GM23338 (cell line): Measurements from ENCODE around the gene CCDC152. TPM values are rescaled to one million over a fixed set of nuclear protein-coding genes. Genes with fewer than 3 reads are reported as not detected.

ENCODE experiments used
- ATAC-seq: fragments of 200-7000 bp; cut with Tn5 transposase; 3 replicates; pipeline ENCODE4 v1.9.1; 2020
- DNase-seq: peaks from one replicate; pipeline ENCODE4 v3.0.0-alpha.2; 2015; ENCODE audit warnings: low spot score
- H2AFZ ChIP-seq: fragments of 200-600 bp; sonication (generic); 2 replicates; pipeline ENCODE4 v1.8.0; 2016; ENCODE audit warnings: antibody characterized with exemption, mild to moderate bottlenecking, moderate library complexity
- H3F3A ChIP-seq: fragments of 200-600 bp; sonication (generic); replicated peaks from 2 replicates; pipeline ENCODE4 v1.8.0; 2017; ENCODE audit warnings: antibody characterized with exemption, mixed run types, low read depth
- H3K27ac ChIP-seq: fragments of 200-600 bp; sonication (generic); 2 replicates; pipeline ENCODE4 v1.6.1; 2016; ENCODE audit warnings: low read depth
- H3K27me3 ChIP-seq: fragments of 200-600 bp; sonication (generic); 2 replicates; pipeline ENCODE4 v1.8.0; 2016; ENCODE audit warnings: mild to moderate bottlenecking, mixed run types, moderate library complexity; ENCODE audit not compliant: insufficient read depth
- H3K36me3 ChIP-seq: fragments of 200-600 bp; sonication (generic); 2 replicates; pipeline ENCODE4 v1.8.0; 2016; ENCODE audit warnings: mild to moderate bottlenecking; ENCODE audit not compliant: insufficient read depth
- H3K4me1 ChIP-seq: fragments of 200-600 bp; sonication (generic); 2 replicates; pipeline ENCODE4 v1.8.0; 2016; ENCODE audit warnings: mild to moderate bottlenecking, moderate library complexity; ENCODE audit not compliant: insufficient read depth
- H3K4me2 ChIP-seq: fragments of 200-600 bp; sonication (generic); 2 replicates; pipeline ENCODE4 v1.7.1; 2017; ENCODE audit warnings: mixed run types
- H3K4me3 ChIP-seq: fragments of 200-600 bp; sonication (generic); 2 replicates; pipeline ENCODE4 v1.6.1; 2016; ENCODE audit warnings: mixed run types
- H3K79me2 ChIP-seq: fragments of 200-600 bp; sonication (generic); replicated peaks from 2 replicates; pipeline ENCODE4 v1.8.0; 2017; ENCODE audit warnings: mild to moderate bottlenecking; ENCODE audit not compliant: insufficient read depth
- H3K9me2 ChIP-seq: fragments of 200-600 bp; sonication (generic); 2 replicates; pipeline ENCODE4 v1.8.0; 2017; ENCODE audit not compliant: insufficient read depth
- H4K20me1 ChIP-seq: fragments of 200-600 bp; sonication (generic); replicated peaks from 2 replicates; pipeline ENCODE4 v1.8.0; 2017; ENCODE audit warnings: mild to moderate bottlenecking; ENCODE audit not compliant: insufficient read depth
- H3K27ac Mint-ChIP-seq: 2 replicates; pipeline ENCODE4 v1.8.0; 2020; ENCODE audit warnings: inconsistent platforms, mild to moderate bottlenecking, moderate library complexity, mixed read lengths
- H3K27me3 Mint-ChIP-seq: 3 replicates; pipeline ENCODE4 v1.8.0; 2022; ENCODE audit warnings: low read depth, mild to moderate bottlenecking, moderate library complexity, mixed read lengths, inconsistent platforms; ENCODE audit not compliant: insufficient read depth, poor library complexity
- H3K36me3 Mint-ChIP-seq: 3 replicates; pipeline ENCODE4 v1.8.0; 2021; ENCODE audit warnings: low read depth, mild to moderate bottlenecking, inconsistent platforms, moderate library complexity, mixed read lengths
- H3K4me1 Mint-ChIP-seq: 3 replicates; pipeline ENCODE4 v1.8.0; 2020; ENCODE audit warnings: mild to moderate bottlenecking, inconsistent platforms, mixed read lengths
- H3K4me3 Mint-ChIP-seq: 3 replicates; pipeline ENCODE4 v1.8.0; 2021; ENCODE audit warnings: moderate library complexity, mild to moderate bottlenecking, inconsistent platforms, mixed read lengths
- H3K9me3 Mint-ChIP-seq: 3 replicates; pipeline ENCODE4 v1.8.0; 2020; ENCODE audit warnings: moderate library complexity, mild to moderate bottlenecking, inconsistent platforms, mixed read lengths
- CREB1 ChIP-seq: fragments of 250-450 bp; sonication (Bioruptor Pico); IDR thresholded peaks from 2 replicates; pipeline ENCODE4 v1.5.0; 2020; ENCODE audit warnings: low read depth, mild to moderate bottlenecking, moderate library complexity
- CTCF ChIP-seq, 2 experiments: fragments of 200-600 bp in 1 of 2; sonication (generic) in 1 of 2; conservative IDR thresholded peaks; 2 replicates each; pipeline versions ENCODE4 v1.5.1 to v1.6.1; 2016 to 2017; ENCODE audit warnings: antibody characterized with exemption in 2 of 2, low read depth in 2 of 2, mild to moderate bottlenecking in 2 of 2, moderate library complexity in 1 of 2
- EZH2 ChIP-seq: fragments of 200-600 bp; sonication (generic); IDR thresholded peaks from one replicate; pipeline ENCODE4 v1.8.0; 2017; ENCODE audit warnings: antibody characterized with exemption, mild to moderate bottlenecking, low read depth; ENCODE audit not compliant: unreplicated experiment
- EZH2phosphoT487 ChIP-seq: fragments of 200-600 bp; sonication (generic); IDR thresholded peaks from one replicate; pipeline ENCODE4 v1.8.1; 2018; ENCODE audit warnings: antibody characterized with exemption; ENCODE audit not compliant: unreplicated experiment
- JUNB ChIP-seq: IDR thresholded peaks from one replicate; pipeline ENCODE4 v1.6.1; 2016; ENCODE audit warnings: antibody characterized with exemption; ENCODE audit not compliant: unreplicated experiment
- NANOG ChIP-seq: IDR thresholded peaks from 2 replicates; pipeline ENCODE4 v1.6.1; 2016; ENCODE audit warnings: antibody characterized with exemption, borderline replicate concordance
- POLR2AphosphoS5 ChIP-seq: IDR thresholded peaks from 2 replicates; pipeline ENCODE4 v1.6.1; 2016; ENCODE audit warnings: antibody characterized with exemption, low read depth
- STAT1 ChIP-seq: IDR thresholded peaks from one replicate; pipeline ENCODE4 v1.6.1; 2016; ENCODE audit warnings: antibody characterized with exemption; ENCODE audit not compliant: unreplicated experiment
- ZNF114 ChIP-seq: fragments of 250-450 bp; sonication (Bioruptor Pico); IDR thresholded peaks from 2 replicates; pipeline ENCODE4 v1.5.0; 2020; ENCODE audit warnings: mild to moderate bottlenecking, moderate library complexity
- ZNF331 ChIP-seq: fragments of 250-450 bp; sonication (Bioruptor Pico); IDR thresholded peaks from 2 replicates; pipeline ENCODE4 v1.5.0; 2020; ENCODE audit warnings: low read depth, mild to moderate bottlenecking, moderate library complexity
- polyA plus RNA-seq: library from polyadenylated mRNA; unstranded; fragments of >200 nt; fragmentation: Nextera tagmentation; extraction: Ambion mirVana; gene quantifications from 2 replicates; pipeline ENCODE4 v1.2.1, GENCODE V29; 2016
- total RNA-seq: library from RNA; depleted of rRNA; stranded (reverse); fragments of >200 nt; shearing (Covaris generic); gene quantifications from 2 replicates; pipeline ENCODE4 v1.2.3, GENCODE V29; 2014
- TF ChIP-seq, protein P1 (sequence below): IDR thresholded peaks from 2 replicates; pipeline ENCODE4 v1.6.1; 2016; ENCODE audit warnings: antibody characterized with exemption
- TF ChIP-seq, protein P2 (sequence below): IDR thresholded peaks from one replicate; pipeline ENCODE4 v1.6.1; 2018; ENCODE audit warnings: antibody characterized with exemption; ENCODE audit not compliant: unreplicated experiment
- TF ChIP-seq, protein P3 (sequence below): fragments of 250-450 bp; sonication (Bioruptor Pico); IDR thresholded peaks from 2 replicates; pipeline ENCODE4 v1.5.0; 2020; ENCODE audit warnings: mild to moderate bottlenecking, moderate library complexity

The CCDC152 gene
- total and polyA plus RNA-seq, 2 experiments from 2014 or later: 16.2 to 75.9 TPM

GRCh38 chr5:42753099-42753498 lies 3.5 kb upstream of the CCDC152 start:
- no peaks in the 10 kb centered on the region; the same call in 2 of the 3 replicates for H3K9me3 Mint-ChIP-seq
- ATAC-seq (no peak), DNase-seq (no peak)
- Histone ChIP-seq H4K20me1 (no peaks in the 10 kb centered on the region), H3K4me2 (no peak overlapping the region), H3F3A (no peaks in the 10 kb centered on the region), H3K9me2 (no peaks in the 10 kb centered on the region), H3K36me3 (no peaks in the 10 kb centered on the region), H3K27me3 (no peaks in the 10 kb centered on the region), H2AFZ (no peak overlapping the region), H3K4me1 (peaks cover 5% of the 10 kb centered on the region), H3K27ac (no peak overlapping the region), H3K4me3 (no peak overlapping the region), H3K79me2 (no peaks in the 10 kb centered on the region; the same call in 1 of the 2 replicates)
- H3K27ac Mint-ChIP-seq: no peak overlapping the region
- H3K4me1 Mint-ChIP-seq: peaks cover 7% of the 10 kb centered on the region; the same call in 2 of the 3 replicates
- no peaks in the 10 kb centered on the region for H3K27me3 Mint-ChIP-seq
- H3K36me3 Mint-ChIP-seq: no peaks in the 10 kb centered on the region
- H3K4me3 Mint-ChIP-seq: no peak overlapping the region
- no peak for TF ChIP-seq EZH2
- TF ChIP-seq ZNF331 (CRISPR knock-in tag): no peak
- no peak for TF ChIP-seq ZNF114 (CRISPR knock-in tag)
- TF ChIP-seq, protein P1, sequence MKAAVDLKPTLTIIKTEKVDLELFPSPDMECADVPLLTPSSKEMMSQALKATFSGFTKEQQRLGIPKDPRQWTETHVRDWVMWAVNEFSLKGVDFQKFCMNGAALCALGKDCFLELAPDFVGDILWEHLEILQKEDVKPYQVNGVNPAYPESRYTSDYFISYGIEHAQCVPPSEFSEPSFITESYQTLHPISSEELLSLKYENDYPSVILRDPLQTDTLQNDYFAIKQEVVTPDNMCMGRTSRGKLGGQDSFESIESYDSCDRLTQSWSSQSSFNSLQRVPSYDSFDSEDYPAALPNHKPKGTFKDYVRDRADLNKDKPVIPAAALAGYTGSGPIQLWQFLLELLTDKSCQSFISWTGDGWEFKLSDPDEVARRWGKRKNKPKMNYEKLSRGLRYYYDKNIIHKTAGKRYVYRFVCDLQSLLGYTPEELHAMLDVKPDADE: no peak
- no peak for TF ChIP-seq CREB1 (CRISPR knock-in tag)
- TF ChIP-seq JUNB: no peak
- TF ChIP-seq POLR2AphosphoS5: no peak
- TF ChIP-seq, protein P2, sequence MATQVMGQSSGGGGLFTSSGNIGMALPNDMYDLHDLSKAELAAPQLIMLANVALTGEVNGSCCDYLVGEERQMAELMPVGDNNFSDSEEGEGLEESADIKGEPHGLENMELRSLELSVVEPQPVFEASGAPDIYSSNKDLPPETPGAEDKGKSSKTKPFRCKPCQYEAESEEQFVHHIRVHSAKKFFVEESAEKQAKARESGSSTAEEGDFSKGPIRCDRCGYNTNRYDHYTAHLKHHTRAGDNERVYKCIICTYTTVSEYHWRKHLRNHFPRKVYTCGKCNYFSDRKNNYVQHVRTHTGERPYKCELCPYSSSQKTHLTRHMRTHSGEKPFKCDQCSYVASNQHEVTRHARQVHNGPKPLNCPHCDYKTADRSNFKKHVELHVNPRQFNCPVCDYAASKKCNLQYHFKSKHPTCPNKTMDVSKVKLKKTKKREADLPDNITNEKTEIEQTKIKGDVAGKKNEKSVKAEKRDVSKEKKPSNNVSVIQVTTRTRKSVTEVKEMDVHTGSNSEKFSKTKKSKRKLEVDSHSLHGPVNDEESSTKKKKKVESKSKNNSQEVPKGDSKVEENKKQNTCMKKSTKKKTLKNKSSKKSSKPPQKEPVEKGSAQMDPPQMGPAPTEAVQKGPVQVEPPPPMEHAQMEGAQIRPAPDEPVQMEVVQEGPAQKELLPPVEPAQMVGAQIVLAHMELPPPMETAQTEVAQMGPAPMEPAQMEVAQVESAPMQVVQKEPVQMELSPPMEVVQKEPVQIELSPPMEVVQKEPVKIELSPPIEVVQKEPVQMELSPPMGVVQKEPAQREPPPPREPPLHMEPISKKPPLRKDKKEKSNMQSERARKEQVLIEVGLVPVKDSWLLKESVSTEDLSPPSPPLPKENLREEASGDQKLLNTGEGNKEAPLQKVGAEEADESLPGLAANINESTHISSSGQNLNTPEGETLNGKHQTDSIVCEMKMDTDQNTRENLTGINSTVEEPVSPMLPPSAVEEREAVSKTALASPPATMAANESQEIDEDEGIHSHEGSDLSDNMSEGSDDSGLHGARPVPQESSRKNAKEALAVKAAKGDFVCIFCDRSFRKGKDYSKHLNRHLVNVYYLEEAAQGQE: no peak
- no peak for TF ChIP-seq NANOG
- TF ChIP-seq, protein P3, sequence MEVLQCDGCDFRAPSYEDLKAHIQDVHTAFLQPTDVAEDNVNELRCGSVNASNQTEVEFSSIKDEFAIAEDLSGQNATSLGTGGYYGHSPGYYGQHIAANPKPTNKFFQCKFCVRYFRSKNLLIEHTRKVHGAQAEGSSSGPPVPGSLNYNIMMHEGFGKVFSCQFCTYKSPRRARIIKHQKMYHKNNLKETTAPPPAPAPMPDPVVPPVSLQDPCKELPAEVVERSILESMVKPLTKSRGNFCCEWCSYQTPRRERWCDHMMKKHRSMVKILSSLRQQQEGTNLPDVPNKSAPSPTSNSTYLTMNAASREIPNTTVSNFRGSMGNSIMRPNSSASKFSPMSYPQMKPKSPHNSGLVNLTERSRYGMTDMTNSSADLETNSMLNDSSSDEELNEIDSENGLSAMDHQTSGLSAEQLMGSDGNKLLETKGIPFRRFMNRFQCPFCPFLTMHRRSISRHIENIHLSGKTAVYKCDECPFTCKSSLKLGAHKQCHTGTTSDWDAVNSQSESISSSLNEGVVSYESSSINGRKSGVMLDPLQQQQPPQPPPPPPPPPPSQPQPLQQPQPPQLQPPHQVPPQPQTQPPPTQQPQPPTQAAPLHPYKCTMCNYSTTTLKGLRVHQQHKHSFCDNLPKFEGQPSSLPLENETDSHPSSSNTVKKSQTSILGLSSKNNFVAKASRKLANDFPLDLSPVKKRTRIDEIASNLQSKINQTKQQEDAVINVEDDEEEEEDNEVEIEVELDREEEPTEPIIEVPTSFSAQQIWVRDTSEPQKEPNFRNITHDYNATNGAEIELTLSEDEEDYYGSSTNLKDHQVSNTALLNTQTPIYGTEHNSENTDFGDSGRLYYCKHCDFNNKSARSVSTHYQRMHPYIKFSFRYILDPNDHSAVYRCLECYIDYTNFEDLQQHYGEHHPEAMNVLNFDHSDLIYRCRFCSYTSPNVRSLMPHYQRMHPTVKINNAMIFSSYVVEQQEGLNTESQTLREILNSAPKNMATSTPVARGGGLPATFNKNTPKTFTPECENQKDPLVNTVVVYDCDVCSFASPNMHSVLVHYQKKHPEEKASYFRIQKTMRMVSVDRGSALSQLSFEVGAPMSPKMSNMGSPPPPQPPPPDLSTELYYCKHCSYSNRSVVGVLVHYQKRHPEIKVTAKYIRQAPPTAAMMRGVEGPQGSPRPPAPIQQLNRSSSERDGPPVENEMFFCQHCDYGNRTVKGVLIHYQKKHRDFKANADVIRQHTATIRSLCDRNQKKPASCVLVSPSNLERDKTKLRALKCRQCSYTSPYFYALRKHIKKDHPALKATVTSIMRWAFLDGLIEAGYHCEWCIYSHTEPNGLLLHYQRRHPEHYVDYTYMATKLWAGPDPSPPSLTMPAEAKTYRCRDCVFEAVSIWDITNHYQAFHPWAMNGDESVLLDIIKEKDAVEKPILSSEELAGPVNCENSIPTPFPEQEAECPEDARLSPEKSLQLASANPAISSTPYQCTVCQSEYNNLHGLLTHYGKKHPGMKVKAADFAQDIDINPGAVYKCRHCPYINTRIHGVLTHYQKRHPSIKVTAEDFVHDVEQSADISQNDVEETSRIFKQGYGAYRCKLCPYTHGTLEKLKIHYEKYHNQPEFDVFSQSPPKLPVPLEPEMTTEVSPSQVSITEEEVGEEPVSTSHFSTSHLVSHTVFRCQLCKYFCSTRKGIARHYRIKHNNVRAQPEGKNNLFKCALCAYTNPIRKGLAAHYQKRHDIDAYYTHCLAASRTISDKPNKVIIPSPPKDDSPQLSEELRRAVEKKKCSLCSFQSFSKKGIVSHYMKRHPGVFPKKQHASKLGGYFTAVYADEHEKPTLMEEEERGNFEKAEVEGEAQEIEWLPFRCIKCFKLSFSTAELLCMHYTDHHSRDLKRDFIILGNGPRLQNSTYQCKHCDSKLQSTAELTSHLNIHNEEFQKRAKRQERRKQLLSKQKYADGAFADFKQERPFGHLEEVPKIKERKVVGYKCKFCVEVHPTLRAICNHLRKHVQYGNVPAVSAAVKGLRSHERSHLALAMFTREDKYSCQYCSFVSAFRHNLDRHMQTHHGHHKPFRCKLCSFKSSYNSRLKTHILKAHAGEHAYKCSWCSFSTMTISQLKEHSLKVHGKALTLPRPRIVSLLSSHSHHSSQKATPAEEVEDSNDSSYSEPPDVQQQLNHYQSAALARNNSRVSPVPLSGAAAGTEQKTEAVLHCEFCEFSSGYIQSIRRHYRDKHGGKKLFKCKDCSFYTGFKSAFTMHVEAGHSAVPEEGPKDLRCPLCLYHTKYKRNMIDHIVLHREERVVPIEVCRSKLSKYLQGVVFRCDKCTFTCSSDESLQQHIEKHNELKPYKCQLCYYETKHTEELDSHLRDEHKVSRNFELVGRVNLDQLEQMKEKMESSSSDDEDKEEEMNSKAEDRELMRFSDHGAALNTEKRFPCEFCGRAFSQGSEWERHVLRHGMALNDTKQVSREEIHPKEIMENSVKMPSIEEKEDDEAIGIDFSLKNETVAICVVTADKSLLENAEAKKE (CRISPR knock-in tag): no peak
- TF ChIP-seq EZH2phosphoT487: no peak
- no peak for TF ChIP-seq CTCF (conservative IDR thresholded peaks at IDR 0.05; ENCODE audit: low read depth in 2 of 2)
- no peak for TF ChIP-seq STAT1
